ENCODE measurements around the gene NFIA.
"Not testable (repeated sequence)": the region's sequence is repeated elsewhere in the genome, so short reads cannot be mapped to it uniquely, and the experiment has no call there.

DNA sequence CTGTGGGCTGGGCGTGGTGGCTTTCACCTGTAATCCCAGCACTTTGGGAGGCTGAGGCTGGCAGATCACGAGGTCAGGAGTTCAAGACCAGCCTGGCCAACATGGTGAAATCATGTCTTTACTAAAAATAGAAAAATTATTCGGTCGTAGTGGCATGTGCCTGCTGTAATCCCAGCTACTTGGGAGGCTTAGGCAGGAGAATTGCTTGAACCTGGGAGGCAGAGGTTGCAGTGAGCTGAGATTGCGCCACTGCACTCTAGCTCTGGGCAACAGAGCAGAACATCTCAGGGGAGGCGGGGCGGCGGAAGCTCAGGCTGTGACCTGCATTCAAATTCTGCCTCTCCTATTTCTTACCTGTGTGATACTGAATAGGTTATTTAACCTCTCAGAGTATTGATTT is 196.1 kb downstream of the NFIA start:
- TF ChIP-seq POLR2AphosphoS5 (IDR thresholded peaks at IDR 0.05; ENCODE audit: low read depth, low read length): not testable (repeated sequence)
- TF ChIP-seq, protein P1, sequence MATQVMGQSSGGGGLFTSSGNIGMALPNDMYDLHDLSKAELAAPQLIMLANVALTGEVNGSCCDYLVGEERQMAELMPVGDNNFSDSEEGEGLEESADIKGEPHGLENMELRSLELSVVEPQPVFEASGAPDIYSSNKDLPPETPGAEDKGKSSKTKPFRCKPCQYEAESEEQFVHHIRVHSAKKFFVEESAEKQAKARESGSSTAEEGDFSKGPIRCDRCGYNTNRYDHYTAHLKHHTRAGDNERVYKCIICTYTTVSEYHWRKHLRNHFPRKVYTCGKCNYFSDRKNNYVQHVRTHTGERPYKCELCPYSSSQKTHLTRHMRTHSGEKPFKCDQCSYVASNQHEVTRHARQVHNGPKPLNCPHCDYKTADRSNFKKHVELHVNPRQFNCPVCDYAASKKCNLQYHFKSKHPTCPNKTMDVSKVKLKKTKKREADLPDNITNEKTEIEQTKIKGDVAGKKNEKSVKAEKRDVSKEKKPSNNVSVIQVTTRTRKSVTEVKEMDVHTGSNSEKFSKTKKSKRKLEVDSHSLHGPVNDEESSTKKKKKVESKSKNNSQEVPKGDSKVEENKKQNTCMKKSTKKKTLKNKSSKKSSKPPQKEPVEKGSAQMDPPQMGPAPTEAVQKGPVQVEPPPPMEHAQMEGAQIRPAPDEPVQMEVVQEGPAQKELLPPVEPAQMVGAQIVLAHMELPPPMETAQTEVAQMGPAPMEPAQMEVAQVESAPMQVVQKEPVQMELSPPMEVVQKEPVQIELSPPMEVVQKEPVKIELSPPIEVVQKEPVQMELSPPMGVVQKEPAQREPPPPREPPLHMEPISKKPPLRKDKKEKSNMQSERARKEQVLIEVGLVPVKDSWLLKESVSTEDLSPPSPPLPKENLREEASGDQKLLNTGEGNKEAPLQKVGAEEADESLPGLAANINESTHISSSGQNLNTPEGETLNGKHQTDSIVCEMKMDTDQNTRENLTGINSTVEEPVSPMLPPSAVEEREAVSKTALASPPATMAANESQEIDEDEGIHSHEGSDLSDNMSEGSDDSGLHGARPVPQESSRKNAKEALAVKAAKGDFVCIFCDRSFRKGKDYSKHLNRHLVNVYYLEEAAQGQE (IDR thresholded peaks at IDR 0.05; ENCODE audit: insufficient read depth in 1 of 2, low read depth in 2 of 2, low read length in 1 of 2): not testable (repeated sequence)

All from Panc1 (cell line).